ENCODE results near the gene UBR4. TPM values are rescaled to one million over a fixed set of nuclear protein-coding genes. Genes with fewer than 3 reads are reported as not detected.

Gene UBR4
- total and polyA plus RNA-seq, 10 of the 15 experiments (the other 5 are each of a cell fraction or from before 2014, with no cell fraction given): 34.2 to 124 (median 56.2) TPM

- TF ChIP-seq EP300 (IDR thresholded peaks at IDR 0.05; ENCODE audit: borderline replicate concordance in 1 of 2, control insufficient read depth in 1 of 2, low read depth in 2 of 2, low read length in 2 of 2): no peak; a peak in 1 of 4 replicates
- peak; percentile 84; the same call in 1 of the 2 replicates for TF ChIP-seq HDGF (IDR thresholded peaks at IDR 0.05)
- TF ChIP-seq NR2F1 (conservative IDR thresholded peaks at IDR 0.05): 0 out of 2 replicates have a peak, but pooled peaks have one; percentile 50
- TF ChIP-seq SRF (IDR thresholded peaks at IDR 0.05; ENCODE audit: low read depth in 2 of 2, low read length in 2 of 2): peak; percentile 3 to 61; a peak in 1 of 4 replicates
- no peak for TF ChIP-seq RAD21 (IDR thresholded peaks at IDR 0.05; ENCODE audit: insufficient read depth, low read depth, low read length)
- peak; percentile 41; the same call in 1 of the 2 replicates for TF ChIP-seq NR2C1 (IDR thresholded peaks at IDR 0.05)
- peak; percentile 93 for TF ChIP-seq IRF5 (IDR thresholded peaks at IDR 0.05; ENCODE audit: borderline replicate concordance)
- peak; percentile 73 for TF ChIP-seq E4F1 (IDR thresholded peaks at IDR 0.05; ENCODE audit: borderline replicate concordance, partially characterized antibody)
- TF ChIP-seq SMAD5 (IDR thresholded peaks at IDR 0.05; ENCODE audit: low read depth): peak; percentile 67
- TF ChIP-seq TARDBP (IDR thresholded peaks at IDR 0.05; ENCODE audit: borderline replicate concordance): no peak
- TF ChIP-seq, protein P1, sequence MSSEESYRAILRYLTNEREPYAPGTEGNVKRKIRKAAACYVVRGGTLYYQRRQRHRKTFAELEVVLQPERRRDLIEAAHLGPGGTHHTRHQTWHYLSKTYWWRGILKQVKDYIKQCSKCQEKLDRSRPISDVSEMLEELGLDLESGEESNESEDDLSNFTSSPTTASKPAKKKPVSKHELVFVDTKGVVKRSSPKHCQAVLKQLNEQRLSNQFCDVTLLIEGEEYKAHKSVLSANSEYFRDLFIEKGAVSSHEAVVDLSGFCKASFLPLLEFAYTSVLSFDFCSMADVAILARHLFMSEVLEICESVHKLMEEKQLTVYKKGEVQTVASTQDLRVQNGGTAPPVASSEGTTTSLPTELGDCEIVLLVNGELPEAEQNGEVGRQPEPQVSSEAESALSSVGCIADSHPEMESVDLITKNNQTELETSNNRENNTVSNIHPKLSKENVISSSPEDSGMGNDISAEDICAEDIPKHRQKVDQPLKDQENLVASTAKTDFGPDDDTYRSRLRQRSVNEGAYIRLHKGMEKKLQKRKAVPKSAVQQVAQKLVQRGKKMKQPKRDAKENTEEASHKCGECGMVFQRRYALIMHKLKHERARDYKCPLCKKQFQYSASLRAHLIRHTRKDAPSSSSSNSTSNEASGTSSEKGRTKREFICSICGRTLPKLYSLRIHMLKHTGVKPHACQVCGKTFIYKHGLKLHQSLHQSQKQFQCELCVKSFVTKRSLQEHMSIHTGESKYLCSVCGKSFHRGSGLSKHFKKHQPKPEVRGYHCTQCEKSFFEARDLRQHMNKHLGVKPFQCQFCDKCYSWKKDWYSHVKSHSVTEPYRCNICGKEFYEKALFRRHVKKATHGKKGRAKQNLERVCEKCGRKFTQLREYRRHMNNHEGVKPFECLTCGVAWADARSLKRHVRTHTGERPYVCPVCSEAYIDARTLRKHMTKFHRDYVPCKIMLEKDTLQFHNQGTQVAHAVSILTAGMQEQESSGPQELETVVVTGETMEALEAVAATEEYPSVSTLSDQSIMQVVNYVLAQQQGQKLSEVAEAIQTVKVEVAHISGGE (CRISPR knock-in tag; IDR thresholded peaks at IDR 0.05): no peak
- TF ChIP-seq ZNF24 (IDR thresholded peaks at IDR 0.05): no peak
- TF ChIP-seq TCF7 (IDR thresholded peaks at IDR 0.05; ENCODE audit: borderline replicate concordance): no peak
- peak; percentile 75 for TF ChIP-seq HCFC1 (IDR thresholded peaks at IDR 0.05; ENCODE audit: low read length)
- peak; percentile 97 for TF ChIP-seq POLR2AphosphoS5 (IDR thresholded peaks at IDR 0.05; ENCODE audit: low read length)
- TF ChIP-seq MXI1 (IDR thresholded peaks at IDR 0.05; ENCODE audit: low read depth, low read length): peak; percentile 100
- no peak for TF ChIP-seq NFXL1 (IDR thresholded peaks at IDR 0.05; ENCODE audit: borderline replicate concordance)
- 0 out of 2 replicates have a peak, but pooled peaks have one; percentile 60 for TF ChIP-seq CHD1 (IDR thresholded peaks at IDR 0.05; ENCODE audit: low read depth, low read length)
- no peak for TF ChIP-seq FOS (IDR thresholded peaks at IDR 0.05; ENCODE audit: borderline replicate concordance, extremely low read depth, insufficient read length)
- no peak for TF ChIP-seq ZBED1 (IDR thresholded peaks at IDR 0.05; ENCODE audit: borderline replicate concordance)
- peak; percentile 34 to 65; a peak in 2 of 4 replicates for TF ChIP-seq IKZF2 (IDR thresholded peaks at IDR 0.05)
- TF ChIP-seq FOXK2 (IDR thresholded peaks at IDR 0.05): peak; percentile 36; the same call in 1 of the 2 replicates
- TF ChIP-seq RBBP5 (conservative IDR thresholded peaks at IDR 0.05): no peak
- 0 out of 2 replicates have a peak, but pooled peaks have one; percentile 43 for TF ChIP-seq ZSCAN29 (IDR thresholded peaks at IDR 0.05)
Observed at GRCh38 chr1:19251305-19252196, 41.5 kb upstream of the UBR4 start, which contains the start of the genes EMC1 and MRTO4 (continued).

Measured in GM12878 (cell line).